Immature natural killer cell (primary cell): ENCODE results near the gene HS2ST1. TPM values are rescaled to one million over a fixed set of nuclear protein-coding genes. Genes with fewer than 3 reads are reported as not detected.

ENCODE experiments used
- DNase-seq, 3 donors: peaks; one replicate each; pipeline ENCODE4 v3.0.0; 2022; ENCODE audit warnings: mixed read lengths in 1 of 3
- H3K27ac Mint-ChIP-seq, 6 donors: one replicate each; pipeline ENCODE4 v1.8.0; 2020; ENCODE audit warnings: mixed read lengths in 6 of 6, mild to moderate bottlenecking in 5 of 6, inconsistent platforms in 4 of 6, moderate library complexity in 3 of 6
- H3K27me3 Mint-ChIP-seq, 3 donors: one replicate each; pipeline ENCODE4 v1.8.0; 2020 to 2021; ENCODE audit warnings: low read depth in 3 of 3, mild to moderate bottlenecking in 3 of 3, mixed read lengths in 3 of 3, moderate library complexity in 3 of 3, inconsistent platforms in 1 of 3
- H3K36me3 Mint-ChIP-seq, 3 donors: one replicate each; pipeline ENCODE4 v1.8.0; 2020; ENCODE audit warnings: mixed read lengths in 3 of 3, inconsistent platforms in 2 of 3, mild to moderate bottlenecking in 2 of 3
- H3K4me1 Mint-ChIP-seq, 2 donors: one replicate each; pipeline ENCODE4 v1.8.0; 2020; ENCODE audit warnings: inconsistent platforms in 2 of 2, mild to moderate bottlenecking in 2 of 2, mixed read lengths in 2 of 2, moderate library complexity in 1 of 2
- H3K4me3 Mint-ChIP-seq, 5 donors: one replicate each; pipeline ENCODE4 v1.8.0; 2020; ENCODE audit warnings: mild to moderate bottlenecking in 5 of 5, mixed read lengths in 5 of 5, inconsistent platforms in 3 of 5, moderate library complexity in 3 of 5
- H3K9me3 Mint-ChIP-seq, 6 donors: one replicate each; pipeline ENCODE4 v1.8.0; 2020; ENCODE audit warnings: mild to moderate bottlenecking in 6 of 6, mixed read lengths in 6 of 6, inconsistent platforms in 4 of 6, moderate library complexity in 3 of 6
- polyA plus RNA-seq, 3 donors: library from polyadenylated mRNA; unstranded; fragments of 300-500 nt; fragmentation: Illumina TruSeq; gene quantifications; one replicate each; pipeline ENCODE4 v1.2.3, GENCODE V29; 2021

HS2ST1 gene
- polyA plus RNA-seq, 3 donors from 2014 or later: 6.5 to 8.7 (median 7.5) TPM

DNA sequence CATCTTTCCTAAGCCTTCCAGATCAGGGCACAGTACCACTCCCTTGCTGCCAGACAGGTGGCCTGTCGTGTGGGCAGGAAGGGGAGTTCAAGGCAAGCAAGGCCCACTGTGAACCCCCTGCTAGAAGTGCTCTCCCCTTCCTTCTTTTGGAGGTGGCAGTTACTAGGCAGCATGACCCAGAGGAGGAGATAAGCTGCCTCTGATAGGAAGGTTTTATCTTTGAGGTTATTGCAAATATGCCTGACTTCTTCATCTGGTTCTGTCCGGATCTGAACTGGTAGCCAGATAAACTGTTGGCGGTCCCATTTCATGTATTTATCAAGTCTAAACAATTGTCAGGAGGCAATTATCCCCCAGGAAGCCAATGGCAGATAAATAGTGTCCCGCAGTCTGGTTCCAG, 216.0 kb downstream of the HS2ST1 start:
- Mint-ChIP-seq H3K36me3 (no peaks in the 10 kb centered on the region), H3K27ac (no peak overlapping the region), H3K4me3 (no peak overlapping the region), H3K9me3 (no peaks in the 10 kb centered on the region), H3K4me1 (peaks cover 13 to 18% of the 10 kb centered on the region in 2 donors), H3K27me3 (peaks cover 2 to 16% (median 5%) of the 10 kb centered on the region in 3 donors)
- no peak for DNase-seq

DNA sequence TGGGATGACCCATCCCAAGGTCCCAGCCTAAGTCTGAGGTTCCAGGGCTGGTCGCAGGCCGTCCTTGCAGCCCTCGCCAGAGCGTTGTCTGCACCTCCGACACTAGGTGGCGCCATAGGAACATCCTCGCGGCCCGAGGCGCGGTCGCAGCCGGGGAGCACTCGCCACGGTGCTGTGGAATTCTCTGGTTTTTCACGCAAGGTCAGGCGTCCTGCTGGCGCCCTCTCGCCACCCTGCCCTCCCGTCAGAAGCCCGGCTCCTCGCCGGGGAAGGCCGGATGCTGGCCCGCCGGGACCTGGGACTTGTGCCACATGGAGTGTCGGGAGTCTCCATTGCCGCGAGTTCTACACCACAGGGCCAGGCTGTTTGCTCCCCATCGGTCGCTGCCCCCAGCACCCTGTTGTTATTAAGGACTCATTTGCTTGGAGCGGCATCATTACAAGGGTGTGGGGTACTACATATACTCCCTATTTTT, 217.4 kb downstream of the HS2ST1 start:
- Mint-ChIP-seq H3K27ac (no peak overlapping the region), H3K27me3 (peaks cover 2 to 18% (median 5%) of the 10 kb centered on the region in 3 donors), H3K4me3 (peak overlapping the region; percentile 80 to 88 (median 85))

DNA sequence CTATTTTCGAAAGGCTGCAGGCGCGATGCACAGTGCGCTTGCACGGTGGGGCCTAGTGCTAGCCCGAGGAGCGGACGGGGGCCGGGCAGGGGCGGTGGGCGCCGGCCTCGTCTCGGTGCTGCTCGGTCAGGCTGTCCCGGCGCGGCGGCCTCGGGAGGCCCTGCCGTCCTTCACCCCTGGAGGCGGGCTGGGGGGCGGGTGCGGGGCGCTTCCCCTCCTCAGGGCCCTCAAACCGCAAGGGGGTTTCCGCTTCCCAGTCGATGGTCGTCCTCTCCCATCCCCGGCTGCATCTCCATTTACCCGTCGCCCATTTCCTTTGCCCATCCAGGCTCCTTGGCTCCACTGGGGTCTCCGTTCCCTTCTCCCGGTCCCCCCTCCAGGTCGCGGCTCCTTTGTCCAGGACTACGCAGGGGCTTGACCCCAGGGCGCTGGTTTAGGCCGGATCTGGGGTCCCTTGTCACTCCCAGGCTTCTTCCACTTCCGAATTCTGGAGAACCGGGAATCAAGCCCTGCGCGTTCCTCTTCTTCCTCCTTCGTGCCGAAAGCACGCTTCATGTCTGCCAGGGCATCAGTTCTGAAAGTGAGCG, 217.9 kb downstream of the HS2ST1 start:
- Mint-ChIP-seq H3K4me1 (peaks cover 13 to 18% of the 10 kb centered on the region in 2 donors), H3K4me3 (peak overlapping the region; percentile 80 to 88 (median 85)), H3K9me3 (no peaks in the 10 kb centered on the region), H3K27me3 (peaks cover 2 to 18% (median 5%) of the 10 kb centered on the region in 3 donors), H3K27ac (no peak overlapping the region), H3K36me3 (no peaks in the 10 kb centered on the region)
- no peak for DNase-seq

More for the DNA sequence above, 217.4 kb downstream of the HS2ST1 start:
- Mint-ChIP-seq H3K36me3 (no peaks in the 10 kb centered on the region), H3K9me3 (no peaks in the 10 kb centered on the region), H3K4me1 (peaks cover 13 to 18% of the 10 kb centered on the region in 2 donors)
- DNase-seq: peak; percentile 62 to 64 (median 63)

DNA sequence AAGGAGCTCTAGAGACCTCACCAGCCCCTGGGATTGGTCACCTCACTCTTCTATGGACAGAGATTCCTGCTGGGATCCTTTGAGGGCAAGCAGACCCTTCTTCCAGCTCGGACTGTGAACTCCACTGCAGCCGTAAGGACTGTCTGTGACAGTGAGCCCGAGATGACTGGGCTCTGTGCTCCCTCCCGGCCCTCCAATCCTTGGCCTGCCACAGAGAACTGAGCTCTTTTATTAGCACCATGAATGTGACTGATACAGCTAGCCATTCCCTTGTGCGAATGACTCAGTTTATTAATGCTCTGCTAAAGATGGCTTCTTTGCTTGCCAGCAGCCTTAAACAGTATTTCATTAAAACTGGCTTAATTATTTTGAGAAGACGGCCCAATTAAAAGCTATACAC, 219.6 kb downstream of the HS2ST1 start:
- Mint-ChIP-seq H3K4me3 (peak overlapping the region in 2 of 5 donors; percentile 23 to 53), H3K27me3 (peaks cover 2 to 18% (median 8%) of the 10 kb centered on the region in 3 donors), H3K36me3 (no peaks in the 10 kb centered on the region), H3K27ac (no peak overlapping the region), H3K9me3 (no peaks in the 10 kb centered on the region), H3K4me1 (peaks cover 13 to 18% of the 10 kb centered on the region in 2 donors)
- DNase-seq: no peak

GRCh38 chr1:87134625-87135328, 220.3 kb downstream of the HS2ST1 start:
- peaks cover 2 to 18% (median 6%) of the 10 kb centered on the region in 3 donors for H3K27me3 Mint-ChIP-seq
- peaks cover 13 to 18% of the 10 kb centered on the region in 2 donors for H3K4me1 Mint-ChIP-seq
- no peak overlapping the region for H3K4me3 Mint-ChIP-seq

GRCh38 chr1:87135329-87135712, 220.9 kb downstream of the HS2ST1 start:
- Mint-ChIP-seq H3K27me3 (peaks cover 2 to 18% (median 5%) of the 10 kb centered on the region in 3 donors), H3K36me3 (no peaks in the 10 kb centered on the region), H3K27ac (no peak overlapping the region), H3K9me3 (no peaks in the 10 kb centered on the region), H3K4me1 (peaks cover 13 to 18% of the 10 kb centered on the region in 2 donors), H3K4me3 (no peak overlapping the region)
- no peak for DNase-seq

More at GRCh38 chr1:87134625-87135328, 220.3 kb downstream of the HS2ST1 start:
- Mint-ChIP-seq H3K9me3 (no peaks in the 10 kb centered on the region), H3K36me3 (no peaks in the 10 kb centered on the region), H3K27ac (no peak overlapping the region)
- DNase-seq: no peak

- H3K27ac Mint-ChIP-seq: no peak overlapping the region
- DNase-seq: no peak
- peaks cover 2 to 8% (median 7%) of the 10 kb centered on the region in 3 donors for H3K27me3 Mint-ChIP-seq
- no peak overlapping the region for H3K4me3 Mint-ChIP-seq
- peaks cover 10 to 12% of the 10 kb centered on the region in 2 donors for H3K4me1 Mint-ChIP-seq
- no peaks in the 10 kb centered on the region for H3K9me3 Mint-ChIP-seq
- H3K36me3 Mint-ChIP-seq: no peaks in the 10 kb centered on the region
Observed at GRCh38 chr1:87136607-87137341, 222.3 kb downstream of the HS2ST1 start.

DNA sequence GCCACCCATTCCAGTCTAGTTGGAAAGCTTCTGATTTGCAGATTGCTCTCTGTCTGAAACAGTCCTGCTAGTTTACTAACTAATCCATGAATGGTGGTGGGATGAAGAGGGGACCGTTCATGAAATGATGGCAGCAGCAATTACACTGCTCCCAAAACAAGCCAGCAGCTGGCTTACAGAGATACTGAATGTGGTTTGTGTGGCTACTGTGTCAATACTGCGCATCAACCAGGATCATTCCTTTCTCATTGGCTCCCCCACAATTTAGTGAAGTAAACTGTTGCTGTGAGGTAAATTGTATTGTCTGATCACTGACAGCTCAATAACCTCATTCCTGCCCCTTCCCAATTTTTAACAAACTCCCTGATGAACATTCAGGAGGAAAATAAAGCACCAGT, 222.9 kb downstream of the HS2ST1 start:
- Mint-ChIP-seq H3K9me3 (no peaks in the 10 kb centered on the region), H3K4me1 (peaks cover 6 to 7% of the 10 kb centered on the region in 2 donors), H3K4me3 (no peak overlapping the region), H3K36me3 (no peaks in the 10 kb centered on the region), H3K27ac (no peak overlapping the region), H3K27me3 (peaks cover 0 to 7% (median 7%) of the 10 kb centered on the region in 3 donors)
- DNase-seq: no peak

DNA sequence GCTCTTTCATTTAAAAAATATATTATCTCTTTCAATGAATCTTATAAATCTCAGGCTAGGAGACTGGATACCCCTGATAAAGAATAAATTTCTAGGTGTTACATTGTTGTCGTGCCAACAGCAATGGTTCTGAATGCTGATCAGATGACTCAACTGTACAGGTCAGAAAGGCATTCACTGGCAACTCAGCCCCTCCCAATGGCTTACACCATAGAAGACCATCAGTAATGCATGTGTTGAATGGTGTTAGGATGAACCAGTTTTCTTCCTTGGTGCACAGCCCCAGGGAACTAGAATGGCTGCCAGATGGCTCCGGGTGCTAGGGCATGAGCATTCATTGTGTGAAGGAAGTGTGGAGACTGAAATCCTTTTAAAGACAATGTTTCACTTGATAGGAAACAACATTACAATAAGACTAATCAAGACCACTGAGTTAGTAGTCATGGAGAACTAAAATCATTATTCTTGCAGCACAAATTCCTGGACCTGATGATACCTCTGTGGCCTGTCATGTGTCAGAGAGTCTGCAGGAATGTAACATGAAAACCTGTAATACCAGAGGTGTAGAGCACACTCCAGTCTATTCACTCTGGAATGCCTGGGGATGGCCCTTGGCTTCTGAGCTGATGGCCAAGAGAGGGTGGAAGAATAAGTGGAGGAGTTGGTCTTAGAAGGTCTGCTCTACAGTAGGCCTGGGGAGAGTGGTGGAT, 226.6 kb downstream of the HS2ST1 start:
- no peaks in the 10 kb centered on the region for H3K4me1 Mint-ChIP-seq
- H3K4me3 Mint-ChIP-seq: no peak overlapping the region
- H3K36me3 Mint-ChIP-seq: peaks cover 0 to 4% (median 0%) of the 10 kb centered on the region in 3 donors
- DNase-seq: no peak
- H3K27ac Mint-ChIP-seq: no peak overlapping the region
- peaks cover 0 to 7% (median 6%) of the 10 kb centered on the region in 3 donors for H3K27me3 Mint-ChIP-seq
- H3K9me3 Mint-ChIP-seq: no peaks in the 10 kb centered on the region

GRCh38 chr1:87141556-87141955, 227.1 kb downstream of the HS2ST1 start:
- peaks cover 0 to 9% (median 6%) of the 10 kb centered on the region in 3 donors for H3K27me3 Mint-ChIP-seq
- H3K4me3 Mint-ChIP-seq: no peak overlapping the region
- H3K9me3 Mint-ChIP-seq: no peaks in the 10 kb centered on the region
- no peak overlapping the region for H3K27ac Mint-ChIP-seq
- peaks cover 0 to 4% (median 0%) of the 10 kb centered on the region in 3 donors for H3K36me3 Mint-ChIP-seq
- no peak for DNase-seq
- H3K4me1 Mint-ChIP-seq: no peaks in the 10 kb centered on the region

GRCh38 chr1:87143413-87144135, 229.1 kb downstream of the HS2ST1 start:
- no peak overlapping the region for H3K27ac Mint-ChIP-seq
- peaks cover 3 to 11% (median 7%) of the 10 kb centered on the region in 3 donors for H3K27me3 Mint-ChIP-seq
- no peak overlapping the region for H3K4me3 Mint-ChIP-seq
- no peaks in the 10 kb centered on the region for H3K9me3 Mint-ChIP-seq
- H3K4me1 Mint-ChIP-seq: no peaks in the 10 kb centered on the region
- peaks cover 0 to 4% (median 0%) of the 10 kb centered on the region in 3 donors for H3K36me3 Mint-ChIP-seq
- no peak for DNase-seq

DNA sequence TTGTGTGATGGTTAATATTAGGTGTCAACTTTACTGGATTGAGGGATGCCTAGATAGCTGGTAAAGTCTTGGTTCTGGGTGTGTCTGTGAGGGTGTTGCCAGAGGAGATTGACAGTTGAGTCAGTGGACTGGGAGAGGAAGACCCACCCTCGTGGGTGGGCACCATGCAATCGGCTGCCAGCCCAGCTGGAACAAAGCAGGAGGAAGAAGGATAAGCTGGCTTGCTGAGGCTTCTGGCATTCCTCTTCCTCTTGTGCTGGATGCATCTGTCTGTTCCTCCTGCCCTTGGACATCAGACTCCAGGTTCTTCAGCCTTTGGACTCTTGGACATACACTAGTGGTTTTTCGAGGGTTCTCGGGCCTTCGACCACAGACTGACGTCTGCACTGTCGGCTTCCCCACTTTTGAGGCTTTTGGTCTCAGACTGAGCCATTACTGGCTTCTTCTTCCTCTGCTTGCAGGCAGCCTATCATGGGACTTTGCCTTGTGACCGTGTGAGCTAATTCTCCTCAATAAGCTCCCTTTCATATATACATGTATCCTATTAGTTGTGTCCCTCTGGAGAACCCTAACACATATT, 230.0 kb downstream of the HS2ST1 start:
- Mint-ChIP-seq H3K27me3 (peaks cover 3 to 16% (median 12%) of the 10 kb centered on the region in 3 donors), H3K4me3 (no peak overlapping the region), H3K27ac (peak overlapping the region in 1 of 6 donors; percentile 18), H3K4me1 (no peaks in the 10 kb centered on the region), H3K9me3 (no peaks in the 10 kb centered on the region), H3K36me3 (peaks cover 0 to 4% (median 0%) of the 10 kb centered on the region in 3 donors)
- DNase-seq: no peak
